PC-9 (cell line): ENCODE results near the gene GPS1. TPM values are rescaled to one million over a fixed set of nuclear protein-coding genes. Genes with fewer than 3 reads are reported as not detected.

Experiments
- BruUV-seq: library from RNA; stranded (reverse); fragments of 400-500 nt; replicated peaks from 2 replicates; lab custom pipeline; 2021; lab: Mats Ljungman, UMichigan
- CTCF ChIA-PET: fragments of 300-600 bp; sonication (Branson Sonifier 250); formaldehyde crosslinking; loops from one replicate; lab custom pipeline; 2022; ENCODE audit warnings: antibody characterized with exemption; lab: Charles Lee
- POLR2A ChIA-PET: fragments of 300-600 bp; sonication (Branson Sonifier 250); formaldehyde crosslinking; loops from one replicate; lab custom pipeline; 2022; ENCODE audit warnings: antibody characterized with exemption; ENCODE audit not compliant: unreplicated experiment; lab: Charles Lee
- DNase-seq, 2 experiments: peaks; one replicate each; pipeline versions ENCODE4 v3.0.0 to v3.0.0-alpha.2; 2015 to 2022; ENCODE audit warnings: mixed read lengths in 1 of 2
- H2AFZ ChIP-seq: fragments of 200-600 bp; sonication (generic); 2 replicates; pipeline ENCODE4 v1.8.1; 2017; ENCODE audit warnings: antibody characterized with exemption
- H3F3A ChIP-seq: fragments of 200-600 bp; sonication (generic); 2 replicates; pipeline ENCODE4 v1.8.1; 2017; ENCODE audit warnings: antibody characterized with exemption, mild to moderate bottlenecking, low read depth; ENCODE audit not compliant: insufficient read depth
- H3K27ac ChIP-seq: fragments of 200-600 bp; sonication (generic); 2 replicates; pipeline ENCODE4 v1.6.1; 2016; ENCODE audit warnings: mixed run types
- H3K27me3 ChIP-seq: fragments of 200-600 bp; sonication (generic); 2 replicates; pipeline ENCODE4 v1.6.1; 2016; ENCODE audit warnings: low read depth, mixed run types; ENCODE audit not compliant: insufficient read depth
- H3K36me3 ChIP-seq: fragments of 200-600 bp; sonication (generic); 2 replicates; pipeline ENCODE4 v1.6.1; 2016; ENCODE audit warnings: low read depth, mixed run types
- H3K4me1 ChIP-seq: fragments of 200-600 bp; sonication (generic); replicated peaks from 2 replicates; pipeline ENCODE4 v1.6.1; 2016; ENCODE audit warnings: mixed run types; ENCODE audit not compliant: insufficient read depth
- H3K4me2 ChIP-seq: fragments of 200-600 bp; sonication (generic); 2 replicates; pipeline ENCODE4 v1.6.1; 2017; ENCODE audit warnings: mixed run types
- H3K4me3 ChIP-seq: fragments of 200-600 bp; sonication (generic); 2 replicates; pipeline ENCODE4 v1.6.1; 2016; ENCODE audit warnings: mixed run types
- H3K79me2 ChIP-seq: fragments of 200-600 bp; sonication (generic); 2 replicates; pipeline ENCODE4 v1.6.1; 2017; ENCODE audit warnings: low read depth, mixed run types
- H3K9me2 ChIP-seq: fragments of 200-600 bp; sonication (generic); 2 replicates; pipeline ENCODE4 v1.8.1; 2017; ENCODE audit warnings: mild to moderate bottlenecking; ENCODE audit not compliant: insufficient read depth
- H3K9me3 ChIP-seq: fragments of 200-600 bp; sonication (generic); 2 replicates; pipeline ENCODE4 v1.8.1; 2016; ENCODE audit warnings: low read depth; ENCODE audit not compliant: insufficient read depth
- H4K20me1 ChIP-seq: fragments of 200-600 bp; sonication (generic); 2 replicates; pipeline ENCODE4 v1.8.1; 2017; ENCODE audit not compliant: insufficient read depth
- EZH2 ChIP-seq: fragments of 200-600 bp; sonication (generic); IDR thresholded peaks from 2 replicates; pipeline ENCODE4 v1.8.0; 2017; ENCODE audit warnings: antibody characterized with exemption, low read depth
- intact Hi-C: fragments of 100-400 bp; cut with micrococcal nuclease; formaldehyde crosslinking; loops from one replicate; pipeline ENCODE4 v1.10.0; 2022; ENCODE audit not compliant: unreplicated experiment
- total RNA-seq: library from RNA; stranded (reverse); gene quantifications from 2 replicates; pipeline ENCODE4 v1.2.3, GENCODE V29; 2021
- TF ChIP-seq, protein P1 (sequence below): fragments of 200-600 bp; sonication (generic); conservative IDR thresholded peaks from 2 replicates; pipeline ENCODE4 v1.6.1; 2017; ENCODE audit warnings: mixed run types, antibody characterized with exemption, mild to moderate bottlenecking, moderate library complexity

GPS1 gene
- total RNA-seq, 1 experiment from 2014 or later = 121 TPM

DNA sequence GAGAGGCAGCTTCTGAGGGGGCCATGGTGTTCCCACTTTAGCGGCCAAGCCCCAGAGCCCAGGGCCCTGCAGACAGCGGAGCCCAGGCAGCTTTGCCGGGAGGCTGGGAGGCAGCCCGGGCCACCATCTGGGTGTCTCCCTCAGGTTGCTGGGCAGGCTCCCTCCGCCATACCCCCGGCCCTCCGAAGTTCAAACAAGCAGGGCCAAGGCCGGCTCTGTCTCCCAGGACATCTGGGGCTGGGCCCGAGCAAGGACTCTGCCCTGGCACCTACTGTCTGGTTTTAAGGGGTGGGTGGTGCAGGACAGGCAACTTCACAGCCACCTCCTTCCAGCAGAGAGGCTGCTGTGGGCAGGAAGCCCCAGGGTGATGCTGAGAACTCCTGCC lies 11.3 kb downstream of the GPS1 start:
- Histone ChIP-seq H2AFZ (no peak overlapping the region), H3K9me2 (no peaks in the 10 kb centered on the region), H3K79me2 (peaks cover 17% of the 10 kb centered on the region; the same call in 1 of the 2 replicates), H3K4me3 (no peak overlapping the region), H3K27ac (no peak overlapping the region), H3K36me3 (no peaks in the 10 kb centered on the region), H4K20me1 (no peaks in the 10 kb centered on the region), H3K27me3 (no peaks in the 10 kb centered on the region), H3K4me1 (peaks cover 9% of the 10 kb centered on the region; the same call in 1 of the 2 replicates), H3K9me3 (no peaks in the 10 kb centered on the region), H3K4me2 (no peak overlapping the region), H3F3A (no peaks in the 10 kb centered on the region)
- CTCF ChIA-PET = no interaction called here
- intact Hi-C loops = no loop called here
- BruUV-seq = no TSS peak
- POLR2A ChIA-PET = interaction anchor here (0.7 kb wide), 1 partner anchor 35 kb away, joined by 3 read pairs; no protein-coding TSS in a partner anchor
- DNase-seq = no peak
- TF ChIP-seq, protein P1, sequence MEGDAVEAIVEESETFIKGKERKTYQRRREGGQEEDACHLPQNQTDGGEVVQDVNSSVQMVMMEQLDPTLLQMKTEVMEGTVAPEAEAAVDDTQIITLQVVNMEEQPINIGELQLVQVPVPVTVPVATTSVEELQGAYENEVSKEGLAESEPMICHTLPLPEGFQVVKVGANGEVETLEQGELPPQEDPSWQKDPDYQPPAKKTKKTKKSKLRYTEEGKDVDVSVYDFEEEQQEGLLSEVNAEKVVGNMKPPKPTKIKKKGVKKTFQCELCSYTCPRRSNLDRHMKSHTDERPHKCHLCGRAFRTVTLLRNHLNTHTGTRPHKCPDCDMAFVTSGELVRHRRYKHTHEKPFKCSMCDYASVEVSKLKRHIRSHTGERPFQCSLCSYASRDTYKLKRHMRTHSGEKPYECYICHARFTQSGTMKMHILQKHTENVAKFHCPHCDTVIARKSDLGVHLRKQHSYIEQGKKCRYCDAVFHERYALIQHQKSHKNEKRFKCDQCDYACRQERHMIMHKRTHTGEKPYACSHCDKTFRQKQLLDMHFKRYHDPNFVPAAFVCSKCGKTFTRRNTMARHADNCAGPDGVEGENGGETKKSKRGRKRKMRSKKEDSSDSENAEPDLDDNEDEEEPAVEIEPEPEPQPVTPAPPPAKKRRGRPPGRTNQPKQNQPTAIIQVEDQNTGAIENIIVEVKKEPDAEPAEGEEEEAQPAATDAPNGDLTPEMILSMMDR = no peak
- TF ChIP-seq EZH2 = no peak

DNA sequence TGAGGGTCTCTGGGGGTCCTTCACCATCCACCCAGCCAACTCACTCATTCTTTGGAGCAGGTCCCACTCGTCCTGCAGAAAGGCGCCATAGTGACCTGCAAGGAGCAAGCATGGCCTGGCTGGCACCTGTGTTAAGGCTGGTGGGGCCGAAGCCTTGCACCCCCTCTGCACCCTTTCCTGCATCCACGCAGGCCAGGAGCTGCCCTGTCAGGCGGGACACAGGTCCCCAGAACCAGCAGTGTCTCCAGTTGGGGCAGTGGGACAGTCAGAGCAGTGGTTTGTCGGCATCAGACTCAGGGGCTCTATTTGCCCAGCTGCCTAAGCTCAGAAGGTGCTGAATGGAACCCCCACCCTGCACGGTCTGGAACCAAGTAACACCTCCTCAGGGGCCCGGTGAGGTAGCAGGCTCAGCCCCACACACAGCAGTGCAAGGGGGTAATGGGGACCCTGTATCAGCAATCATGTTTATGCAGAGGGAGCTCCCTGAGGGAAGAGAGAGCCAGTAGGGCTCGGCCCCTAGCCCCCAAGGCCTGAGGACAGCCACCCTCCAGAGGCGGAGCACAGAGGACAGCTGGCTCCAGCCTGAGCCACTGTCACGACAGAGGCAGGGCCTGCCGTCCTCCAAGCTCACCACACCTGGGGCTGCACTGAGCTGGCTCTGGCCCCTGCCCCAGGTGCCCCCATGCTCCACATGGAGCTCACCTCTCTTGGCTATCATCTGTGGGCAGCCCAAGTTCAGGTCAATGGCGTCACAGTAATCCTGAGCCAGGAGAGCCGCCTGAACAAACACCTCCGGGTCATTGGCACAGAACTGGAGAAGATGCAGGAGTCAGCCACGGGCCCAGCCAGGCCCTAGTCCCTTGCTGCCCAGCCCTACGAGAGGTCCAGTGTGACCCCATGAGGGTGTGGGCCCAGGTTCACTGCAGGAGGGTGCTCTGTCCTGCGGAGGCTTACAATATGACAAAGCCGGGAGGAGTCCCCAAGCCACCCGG lies 12.0 kb downstream of the GPS1 start:
- H3K36me3 ChIP-seq = no peaks in the 10 kb centered on the region

More for the DNA sequence above, 12.0 kb downstream of the GPS1 start:
- Histone ChIP-seq H3K27me3 (no peaks in the 10 kb centered on the region), H3K4me3 (peak overlapping the region; percentile 71), H3K4me1 (peaks cover 9% of the 10 kb centered on the region; the same call in 1 of the 2 replicates), H2AFZ (no peak overlapping the region), H3K79me2 (peaks cover 17% of the 10 kb centered on the region; the same call in 1 of the 2 replicates), H3K27ac (no peak overlapping the region), H3K4me2 (peak overlapping the region; percentile 89), H3K9me3 (no peaks in the 10 kb centered on the region), H4K20me1 (no peaks in the 10 kb centered on the region), H3F3A (no peaks in the 10 kb centered on the region), H3K9me2 (no peaks in the 10 kb centered on the region)
- no peak for DNase-seq
- BruUV-seq = no TSS peak
- ChIA-PET CTCF (interaction anchor here (0.9 kb wide), 1 partner anchor 26 kb away, joined by 3 read pairs; the partner anchor contains the start of gene DCXR), POLR2A (interaction anchor here (0.7 kb wide), 1 partner anchor 35 kb away, joined by 3 read pairs; no protein-coding TSS in a partner anchor)
- intact Hi-C loops = no loop called here
- no peak for TF ChIP-seq EZH2
- TF ChIP-seq, protein P1 = no peak
